Neural progenitor cell (in vitro differentiated cells): Measurements from ENCODE around the gene KCTD15. TPM values are rescaled to one million over a fixed set of nuclear protein-coding genes. Genes with fewer than 3 reads are reported as not detected.
A peak's percentile ranks its signal among the peaks of the same experiment; 100 is the strongest.

Experiments used
- DNase-seq: peaks from one replicate; pipeline ENCODE4 v3.0.0-alpha.2; 2016; ENCODE audit warnings: low spot score
- H2AFZ ChIP-seq: fragments of 200-600 bp; sonication (generic); replicated peaks from 2 replicates; pipeline ENCODE4 v1.6.1; 2016; ENCODE audit warnings: antibody characterized with exemption
- H3F3A ChIP-seq: fragments of 200-600 bp; sonication (generic); 2 replicates; pipeline ENCODE4 v1.6.1; 2016; ENCODE audit warnings: antibody characterized with exemption, low read depth
- H3K27ac ChIP-seq: fragments of 200-600 bp; sonication (generic); 2 replicates; pipeline ENCODE4 v1.5.1; 2016; ENCODE audit warnings: mild to moderate bottlenecking
- H3K27me3 ChIP-seq: fragments of 200-600 bp; sonication (generic); 2 replicates; pipeline ENCODE4 v1.6.1; 2016; ENCODE audit warnings: mild to moderate bottlenecking, moderate library complexity
- H3K36me3 ChIP-seq: fragments of 200-600 bp; sonication (generic); 2 replicates; pipeline ENCODE4 v1.5.1; 2016
- H3K4me1 ChIP-seq: fragments of 200-600 bp; sonication (generic); 2 replicates; pipeline ENCODE4 v1.6.1; 2016; ENCODE audit warnings: mixed run types
- H3K4me2 ChIP-seq: fragments of 200-600 bp; sonication (generic); 2 replicates; pipeline ENCODE4 v1.6.1; 2016
- H3K4me3 ChIP-seq: fragments of 200-600 bp; sonication (generic); 2 replicates; pipeline ENCODE4 v1.5.1; 2016
- H3K79me2 ChIP-seq: fragments of 200-600 bp; sonication (generic); 2 replicates; pipeline ENCODE4 v1.6.1; 2016; ENCODE audit warnings: low read depth
- H3K9ac ChIP-seq: fragments of 200-600 bp; sonication (generic); 2 replicates; pipeline ENCODE4 v1.6.1; 2016
- H3K9me3 ChIP-seq: fragments of 200-600 bp; sonication (generic); 2 replicates; pipeline ENCODE4 v1.5.1; 2016; ENCODE audit warnings: low read depth
- H4K20me1 ChIP-seq: fragments of 200-600 bp; sonication (generic); 2 replicates; pipeline ENCODE4 v1.6.1; 2016; ENCODE audit warnings: low read depth
- H3K27ac Mint-ChIP-seq: 3 replicates; pipeline ENCODE4 v1.8.0; 2021; ENCODE audit warnings: mixed read lengths
- H3K27me3 Mint-ChIP-seq: 2 replicates; pipeline ENCODE4 v1.8.0; 2022; ENCODE audit warnings: low read depth, mild to moderate bottlenecking, inconsistent platforms, moderate library complexity, mixed read lengths; ENCODE audit not compliant: insufficient read depth
- H3K36me3 Mint-ChIP-seq: 3 replicates; pipeline ENCODE4 v1.8.0; 2021; ENCODE audit warnings: mixed read lengths
- H3K4me1 Mint-ChIP-seq: 3 replicates; pipeline ENCODE4 v1.8.0; 2021; ENCODE audit warnings: mixed read lengths
- H3K4me3 Mint-ChIP-seq: 3 replicates; pipeline ENCODE4 v1.8.0; 2021; ENCODE audit warnings: mild to moderate bottlenecking, moderate library complexity, mixed read lengths
- H3K9me3 Mint-ChIP-seq: 3 replicates; pipeline ENCODE4 v1.8.0; 2020; ENCODE audit warnings: mixed read lengths
- EZH2 ChIP-seq: fragments of 200-600 bp; sonication (generic); IDR thresholded peaks from 2 replicates; pipeline ENCODE4 v1.6.1; 2017; ENCODE audit warnings: antibody characterized with exemption, mild to moderate bottlenecking, moderate library complexity
- EZH2phosphoT487 ChIP-seq: fragments of 200-600 bp; sonication (generic); IDR thresholded peaks from 2 replicates; pipeline ENCODE4 v1.6.1; 2017; ENCODE audit warnings: antibody characterized with exemption
- total RNA-seq: library from RNA; depleted of rRNA; stranded (reverse); fragments of >200 nt; gene quantifications from 2 replicates; pipeline ENCODE4 v1.2.3, GENCODE V29; 2015; ENCODE audit warnings: low replicate concordance
- TF ChIP-seq, protein P1 (sequence below): fragments of 200-600 bp; sonication (generic); IDR thresholded peaks from 2 replicates; pipeline ENCODE4 v1.5.1; 2017; ENCODE audit warnings: antibody characterized with exemption, mild to moderate bottlenecking

The KCTD15 gene
- total RNA-seq, 1 donor from 2014 or later: 26.4 TPM

DNA sequence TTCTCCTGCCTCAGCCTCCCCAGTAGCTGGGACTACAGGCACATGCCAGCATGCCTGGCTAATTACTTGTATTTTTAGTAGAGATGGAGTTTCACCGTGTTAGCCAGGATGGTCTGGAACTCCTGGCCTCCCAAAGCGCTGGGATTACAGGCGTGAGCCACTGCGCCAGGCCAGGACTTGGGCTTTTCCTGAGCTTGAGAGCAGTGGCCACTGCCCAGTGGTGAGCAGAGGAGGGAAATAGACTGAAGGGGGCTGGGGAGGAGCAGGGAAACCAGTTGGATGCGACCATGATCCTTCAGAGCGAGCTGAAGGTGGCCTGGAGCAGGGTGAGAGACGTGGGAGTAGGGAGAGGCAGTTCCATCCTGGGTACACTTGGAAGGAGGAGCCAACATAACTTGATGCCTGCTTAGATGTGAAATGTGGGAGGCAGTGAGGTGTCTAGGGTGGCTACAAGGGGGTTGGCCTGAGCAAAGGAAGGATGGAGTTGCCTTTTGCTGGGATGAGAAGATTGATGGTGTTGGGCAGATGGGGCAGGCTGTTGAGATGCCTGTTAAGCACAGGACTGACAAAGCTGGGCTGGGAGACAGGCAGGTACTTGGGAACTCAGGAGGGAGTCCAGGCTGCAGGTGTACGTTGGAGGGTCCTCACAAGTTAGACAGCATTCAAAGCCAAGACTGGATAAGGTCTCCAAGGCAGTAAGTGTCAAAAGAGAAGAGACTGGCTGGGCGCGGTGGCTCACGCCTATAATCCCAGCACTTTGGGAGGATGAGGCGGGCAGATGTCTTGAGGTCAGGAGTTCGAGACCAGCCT lies 31.8 kb downstream of the KCTD15 start:
- Mint-ChIP-seq H3K9me3 (no peaks in the 10 kb centered on the region), H3K4me3 (no peak overlapping the region), H3K4me1 (no peaks in the 10 kb centered on the region), H3K36me3 (no peaks in the 10 kb centered on the region), H3K27me3 (peaks cover 14% of the 10 kb centered on the region), H3K27ac (no peak overlapping the region)
- no peak for DNase-seq
- H3K9ac ChIP-seq: no peak overlapping the region
- no peaks in the 10 kb centered on the region for H3K4me1 ChIP-seq
- H3K79me2 ChIP-seq: no peaks in the 10 kb centered on the region
- H3K27ac ChIP-seq: no peak overlapping the region
- TF ChIP-seq EZH2 (no peak), EZH2phosphoT487 (no peak)
- TF ChIP-seq, protein P1, sequence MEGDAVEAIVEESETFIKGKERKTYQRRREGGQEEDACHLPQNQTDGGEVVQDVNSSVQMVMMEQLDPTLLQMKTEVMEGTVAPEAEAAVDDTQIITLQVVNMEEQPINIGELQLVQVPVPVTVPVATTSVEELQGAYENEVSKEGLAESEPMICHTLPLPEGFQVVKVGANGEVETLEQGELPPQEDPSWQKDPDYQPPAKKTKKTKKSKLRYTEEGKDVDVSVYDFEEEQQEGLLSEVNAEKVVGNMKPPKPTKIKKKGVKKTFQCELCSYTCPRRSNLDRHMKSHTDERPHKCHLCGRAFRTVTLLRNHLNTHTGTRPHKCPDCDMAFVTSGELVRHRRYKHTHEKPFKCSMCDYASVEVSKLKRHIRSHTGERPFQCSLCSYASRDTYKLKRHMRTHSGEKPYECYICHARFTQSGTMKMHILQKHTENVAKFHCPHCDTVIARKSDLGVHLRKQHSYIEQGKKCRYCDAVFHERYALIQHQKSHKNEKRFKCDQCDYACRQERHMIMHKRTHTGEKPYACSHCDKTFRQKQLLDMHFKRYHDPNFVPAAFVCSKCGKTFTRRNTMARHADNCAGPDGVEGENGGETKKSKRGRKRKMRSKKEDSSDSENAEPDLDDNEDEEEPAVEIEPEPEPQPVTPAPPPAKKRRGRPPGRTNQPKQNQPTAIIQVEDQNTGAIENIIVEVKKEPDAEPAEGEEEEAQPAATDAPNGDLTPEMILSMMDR: no peak
- H3K27me3 ChIP-seq: no peaks in the 10 kb centered on the region
- no peak overlapping the region for H2AFZ ChIP-seq
- H3F3A ChIP-seq: no peaks in the 10 kb centered on the region
- H3K36me3 ChIP-seq: no peaks in the 10 kb centered on the region
- no peak overlapping the region for H3K4me2 ChIP-seq
- H3K4me3 ChIP-seq: no peak overlapping the region
- H3K9me3 ChIP-seq: no peaks in the 10 kb centered on the region
- no peaks in the 10 kb centered on the region for H4K20me1 ChIP-seq

DNA sequence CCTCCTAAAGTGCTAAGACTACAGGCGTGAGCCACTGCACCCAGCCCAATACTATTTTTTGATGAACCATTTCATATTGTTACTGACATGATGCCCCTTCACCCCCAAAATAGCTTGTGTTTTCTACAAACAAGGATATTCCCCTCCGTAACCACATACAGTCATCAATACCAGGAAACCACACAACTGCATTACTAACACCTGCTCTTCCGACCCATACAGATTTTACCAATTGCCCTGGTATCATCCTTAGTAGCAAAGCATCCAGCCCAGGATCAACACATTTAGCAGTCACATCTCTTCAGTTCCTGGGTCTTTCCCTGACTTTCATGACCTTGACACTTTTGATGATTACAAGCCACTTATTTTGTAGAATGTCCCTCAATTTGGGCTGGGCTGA lies 33.6 kb downstream of the KCTD15 start:
- H4K20me1 ChIP-seq: no peaks in the 10 kb centered on the region
- Mint-ChIP-seq H3K4me3 (no peak overlapping the region), H3K36me3 (no peaks in the 10 kb centered on the region), H3K27me3 (peaks cover 17% of the 10 kb centered on the region), H3K9me3 (no peaks in the 10 kb centered on the region), H3K27ac (no peak overlapping the region), H3K4me1 (no peaks in the 10 kb centered on the region)
- H3F3A ChIP-seq: no peaks in the 10 kb centered on the region
- TF ChIP-seq, protein P1: no peak
- TF ChIP-seq EZH2phosphoT487: no peak
- no peak for TF ChIP-seq EZH2
- no peak overlapping the region for H3K27ac ChIP-seq
- no peak overlapping the region for H3K4me2 ChIP-seq
- H2AFZ ChIP-seq: no peak overlapping the region
- no peak overlapping the region for H3K9ac ChIP-seq
- no peaks in the 10 kb centered on the region for H3K9me3 ChIP-seq
- no peaks in the 10 kb centered on the region for H3K36me3 ChIP-seq
- H3K27me3 ChIP-seq: no peaks in the 10 kb centered on the region
- H3K79me2 ChIP-seq: no peaks in the 10 kb centered on the region
- DNase-seq: no peak
- no peak overlapping the region for H3K4me3 ChIP-seq
- no peaks in the 10 kb centered on the region for H3K4me1 ChIP-seq

DNA sequence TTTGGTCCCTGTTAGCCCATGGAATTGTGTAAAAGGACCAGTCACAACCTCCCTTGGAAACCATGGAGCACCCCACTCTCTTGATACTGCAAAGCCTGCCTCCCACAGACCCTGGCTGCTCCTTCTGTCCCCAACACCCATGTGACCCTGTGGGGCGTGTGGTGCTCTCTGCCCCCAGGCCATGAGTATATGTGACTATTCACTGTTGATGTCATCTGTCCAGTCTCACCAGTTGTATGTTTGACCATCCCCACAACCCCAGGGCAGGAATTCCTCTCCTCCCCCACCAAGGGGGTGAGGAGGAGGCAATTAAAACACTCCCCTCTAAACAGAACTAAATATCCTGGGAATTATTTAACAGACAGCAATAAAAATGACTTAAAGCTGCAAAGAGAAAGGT lies 35.2 kb downstream of the KCTD15 start:
- no peaks in the 10 kb centered on the region for H3K9me3 ChIP-seq
- H3K27ac ChIP-seq: no peak overlapping the region
- H3K4me1 ChIP-seq: no peaks in the 10 kb centered on the region
- no peak for DNase-seq
- H3K27me3 ChIP-seq: no peaks in the 10 kb centered on the region
- H4K20me1 ChIP-seq: no peaks in the 10 kb centered on the region
- no peaks in the 10 kb centered on the region for H3K4me1 Mint-ChIP-seq
- no peaks in the 10 kb centered on the region for H3K79me2 ChIP-seq
- no peak overlapping the region for H3K4me2 ChIP-seq
- H3F3A ChIP-seq: no peaks in the 10 kb centered on the region
- peaks cover 10% of the 10 kb centered on the region for H3K27me3 Mint-ChIP-seq
- H3K27ac Mint-ChIP-seq: no peak overlapping the region
- no peak overlapping the region for H3K9ac ChIP-seq
- H3K9me3 Mint-ChIP-seq: no peaks in the 10 kb centered on the region
- TF ChIP-seq EZH2: no peak
- no peak for TF ChIP-seq EZH2phosphoT487
- TF ChIP-seq, protein P1: no peak
- H3K4me3 Mint-ChIP-seq: no peak overlapping the region
- H3K36me3 Mint-ChIP-seq: no peaks in the 10 kb centered on the region
- no peak overlapping the region for H3K4me3 ChIP-seq
- H3K36me3 ChIP-seq: no peaks in the 10 kb centered on the region
- H2AFZ ChIP-seq: peak overlapping the region; percentile 50
